ENCODE results near the gene DRG1. TPM values are rescaled to one million over a fixed set of nuclear protein-coding genes. Genes with fewer than 3 reads are reported as not detected.
"Not testable (repeated sequence)": the region's sequence is repeated elsewhere in the genome, so short reads cannot be mapped to it uniquely, and the experiment has no call there.

The DRG1 gene
- total and polyA plus RNA-seq, 2 experiments from 2014 or later, result 63.9 to 87.6 TPM

- not testable (repeated sequence) for H3K27me3 ChIP-seq (ENCODE audit: insufficient read depth); H3K4me1 Mint-ChIP-seq; H3K4me1 ChIP-seq (ENCODE audit: insufficient read depth); ATAC-seq; H3K79me2 ChIP-seq (replicated peaks; ENCODE audit: insufficient read depth); H3K4me3 ChIP-seq; H3K27me3 Mint-ChIP-seq (ENCODE audit: insufficient read depth, low read depth, poor library complexity); H2AFZ ChIP-seq; H3F3A ChIP-seq (replicated peaks; ENCODE audit: low read depth); H4K20me1 ChIP-seq (replicated peaks; ENCODE audit: insufficient read depth); H3K27ac Mint-ChIP-seq; H3K9me3 Mint-ChIP-seq; H3K36me3 Mint-ChIP-seq (ENCODE audit: low read depth); H3K36me3 ChIP-seq (ENCODE audit: insufficient read depth); H3K4me3 Mint-ChIP-seq; H3K9me2 ChIP-seq (ENCODE audit: insufficient read depth); H3K4me2 ChIP-seq; DNase-seq (ENCODE audit: low spot score); H3K27ac ChIP-seq (ENCODE audit: low read depth)
Observed at GRCh38 chr22:31378651-31379050, 20.8 kb upstream of the DRG1 start.

GRCh38 chr22:31393893-31394292 lies 5.5 kb upstream of the DRG1 start:
- Histone ChIP-seq H3K4me1 (ENCODE audit: insufficient read depth) (peaks cover 9% of the 10 kb centered on the region), H3K27ac (ENCODE audit: low read depth) (no peak overlapping the region), H3K4me3 (no peak overlapping the region), H3F3A (replicated peaks; ENCODE audit: low read depth) (no peaks in the 10 kb centered on the region), H3K27me3 (ENCODE audit: insufficient read depth) (no peaks in the 10 kb centered on the region), H4K20me1 (replicated peaks; ENCODE audit: insufficient read depth) (no peaks in the 10 kb centered on the region), H3K36me3 (ENCODE audit: insufficient read depth) (no peaks in the 10 kb centered on the region), H3K79me2 (replicated peaks; ENCODE audit: insufficient read depth) (no peaks in the 10 kb centered on the region), H3K9me2 (ENCODE audit: insufficient read depth) (no peaks in the 10 kb centered on the region), H3K4me2 (no peak overlapping the region), H2AFZ (no peak overlapping the region)
- Mint-ChIP-seq H3K9me3 (no peaks in the 10 kb centered on the region), H3K27me3 (ENCODE audit: insufficient read depth, low read depth, poor library complexity) (peaks cover 2% of the 10 kb centered on the region), H3K4me1 (peaks cover 2% of the 10 kb centered on the region; the same call in 2 of the 3 replicates), H3K27ac (no peak overlapping the region), H3K36me3 (ENCODE audit: low read depth) (no peaks in the 10 kb centered on the region), H3K4me3 (no peak overlapping the region)
- TF ChIP-seq POLR2AphosphoS5 (IDR thresholded peaks at IDR 0.05; ENCODE audit: low read depth) (no peak), ZNF114 (CRISPR knock-in tag; IDR thresholded peaks at IDR 0.05) (0 out of 2 replicates have a peak, but pooled peaks have one; percentile 23), ZNF462 (CRISPR knock-in tag; IDR thresholded peaks at IDR 0.05) (no peak)
- DNase-seq (ENCODE audit: low spot score) (no peak), ATAC-seq (no peak)

Data from GM23338 (cell line).